HL-60/S4 treated with retinoic acid at 250 ng/mL for 4 days and 3 days (cell line): ENCODE measurements around the gene FOXI3.
"Not testable (repeated sequence)": the region's sequence is repeated elsewhere in the genome, so short reads cannot be mapped to it uniquely, and the experiment has no call there.

Experiments
- in situ Hi-C: fragments of 300-500 bp; cut with MboI; formaldehyde crosslinking; loops from 2 replicates; pipeline ENCODE4 v1.7.0; 2022; ENCODE audit warnings: low sequenced_read_pairs

Gene FOXI3

DNA sequence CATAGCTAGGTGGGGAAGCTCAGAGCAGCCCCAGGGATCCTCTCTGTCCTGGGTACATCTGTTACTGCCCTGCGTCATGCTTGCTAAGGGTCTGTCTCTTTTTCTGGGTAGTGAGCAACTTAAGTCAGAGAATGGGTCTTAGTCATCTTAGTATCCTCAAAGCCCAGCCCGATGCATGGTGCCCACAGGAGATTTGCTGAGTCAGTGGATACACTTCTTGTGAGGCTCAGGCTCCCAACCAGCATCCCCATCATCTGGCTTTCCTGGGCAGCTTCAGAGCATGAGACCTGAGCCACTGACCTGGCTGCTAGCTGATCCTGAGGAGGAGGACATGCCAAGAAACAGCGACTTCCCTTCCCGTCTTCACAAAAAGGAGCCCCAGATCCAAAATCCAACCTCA, 10.0 kb downstream of the FOXI3 start:
- in situ Hi-C loops: no loop called here

DNA sequence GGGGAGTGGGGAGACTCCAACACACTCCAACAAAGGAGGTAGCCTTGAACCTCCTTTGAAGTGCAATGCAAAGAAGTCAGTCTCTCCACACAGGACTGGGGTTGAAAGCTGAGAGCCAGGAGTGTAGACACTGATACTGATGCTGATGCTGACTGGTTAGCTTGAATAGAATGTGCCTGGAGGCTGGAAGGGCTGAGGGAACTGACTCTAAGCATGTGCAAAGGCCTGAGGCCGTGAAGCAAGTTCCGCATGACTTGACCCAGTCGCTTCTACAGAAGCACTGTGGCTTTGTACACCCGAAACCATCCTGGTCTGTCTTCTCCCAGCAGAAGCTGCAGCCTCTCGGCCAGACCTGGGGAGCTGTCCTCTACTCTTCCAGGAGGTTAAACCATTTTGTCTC, 10.4 kb downstream of the FOXI3 start:
- in situ Hi-C loops: no loop called here

DNA sequence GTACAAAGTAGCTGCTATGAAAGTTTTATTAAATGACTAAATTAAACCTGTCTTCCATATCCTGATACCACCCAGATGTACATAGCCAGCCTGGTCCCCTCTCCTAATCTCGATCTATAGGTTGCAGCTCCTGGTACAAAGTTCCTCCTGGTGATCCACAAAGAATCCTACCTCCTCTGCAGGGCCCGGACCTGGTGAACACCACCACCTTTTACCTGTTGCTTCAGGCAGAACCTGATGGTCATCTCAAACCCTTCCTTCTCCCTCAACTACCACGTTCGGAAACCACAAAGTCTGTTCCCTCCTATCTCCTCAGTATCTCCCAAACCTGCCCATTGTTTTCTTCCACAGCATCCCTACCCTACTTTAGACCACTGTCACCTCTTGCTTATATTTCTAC, 15.5 kb downstream of the FOXI3 start:
- in situ Hi-C loops: no loop called here

DNA sequence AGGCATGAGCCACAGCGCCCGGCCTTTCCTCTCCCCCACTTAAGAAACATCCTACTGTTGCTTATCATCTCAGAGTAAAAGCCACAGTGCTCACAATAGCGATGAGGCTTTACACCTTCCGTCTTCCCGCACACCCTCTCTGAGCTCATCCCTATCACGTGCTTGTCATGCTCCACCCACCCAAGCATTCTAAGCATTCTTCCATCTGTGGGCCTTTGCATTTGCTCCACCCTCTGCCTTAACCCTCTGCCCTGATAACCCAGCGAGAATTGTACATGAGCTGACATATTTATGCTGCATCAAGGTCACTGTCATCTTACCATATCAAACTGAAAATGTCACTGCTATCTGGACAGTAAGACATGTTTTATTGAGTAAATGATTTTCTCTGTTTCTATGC, 22.6 kb downstream of the FOXI3 start:
- in situ Hi-C loops: no loop called here

DNA sequence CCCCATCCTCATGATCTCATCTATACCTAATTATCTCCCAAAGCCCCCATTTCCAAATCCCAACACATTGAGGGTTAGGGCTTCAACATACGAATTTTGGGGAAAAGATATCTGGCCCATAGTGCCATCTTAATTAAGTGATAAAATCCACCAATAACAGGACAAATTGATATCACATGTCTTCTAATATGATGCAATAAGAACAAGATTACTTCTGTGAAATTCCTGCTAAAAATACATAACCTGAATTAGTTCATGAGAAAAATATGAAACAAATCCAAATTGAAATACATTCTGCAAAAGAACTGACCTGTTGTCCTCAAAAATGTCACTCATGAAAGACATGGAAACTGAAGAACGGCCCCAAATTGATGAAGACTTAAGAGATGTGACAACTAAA, 28.8 kb downstream of the FOXI3 start:
- in situ Hi-C loops: no loop called here

DNA sequence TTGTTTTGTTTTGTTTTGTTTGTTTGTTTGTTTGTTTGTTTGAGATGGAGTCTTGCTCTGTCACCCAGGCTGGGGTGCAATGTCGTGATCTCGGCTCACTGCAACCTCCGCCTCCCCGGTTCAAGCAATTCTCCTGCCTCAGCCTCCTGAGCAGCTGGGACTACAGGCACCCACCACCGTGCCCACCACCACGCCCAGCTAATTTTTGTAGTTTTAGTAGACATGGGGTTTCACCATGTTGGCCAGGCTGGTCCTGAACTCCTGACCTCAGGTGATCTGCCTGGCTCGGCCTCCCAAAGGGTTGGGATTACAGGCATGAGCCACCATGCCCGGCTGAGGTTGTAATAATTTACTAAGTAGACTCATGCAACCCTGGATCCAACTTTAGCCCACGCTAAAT, 33.4 kb downstream of the FOXI3 start:
- in situ Hi-C loops: not testable (repeated sequence)

DNA sequence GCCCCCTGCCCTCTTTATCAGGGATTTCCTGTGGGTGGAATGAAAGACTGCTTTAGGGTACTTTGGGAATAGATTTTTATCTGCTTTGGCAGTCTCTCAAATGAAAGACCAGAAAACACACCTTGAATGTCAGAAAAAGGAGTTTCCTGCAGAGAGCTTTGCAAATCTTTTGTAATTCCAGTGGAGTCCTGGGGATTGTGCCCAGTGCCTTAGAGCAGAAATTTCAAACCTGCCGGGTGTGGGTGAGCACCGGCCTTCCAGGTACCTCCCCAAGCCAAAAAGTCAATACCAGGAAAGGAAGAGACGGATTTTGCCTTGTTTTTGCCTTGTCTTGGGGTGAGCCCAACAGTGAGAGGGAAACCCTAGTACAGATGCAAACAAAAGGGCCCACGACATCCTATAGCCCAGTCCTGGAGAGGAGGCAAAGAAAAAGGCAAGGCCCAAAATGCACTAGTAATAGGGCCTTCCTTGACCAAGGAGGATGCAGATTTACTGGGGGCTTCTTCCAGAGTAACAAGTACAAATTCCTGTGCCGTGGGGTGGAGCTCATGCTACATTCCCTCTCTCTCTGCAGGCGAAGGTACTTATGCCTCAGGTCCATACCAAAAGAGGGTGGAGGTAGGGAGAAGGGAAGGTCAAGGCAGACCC, 36.4 kb downstream of the FOXI3 start:
- in situ Hi-C loops: no loop called here

DNA sequence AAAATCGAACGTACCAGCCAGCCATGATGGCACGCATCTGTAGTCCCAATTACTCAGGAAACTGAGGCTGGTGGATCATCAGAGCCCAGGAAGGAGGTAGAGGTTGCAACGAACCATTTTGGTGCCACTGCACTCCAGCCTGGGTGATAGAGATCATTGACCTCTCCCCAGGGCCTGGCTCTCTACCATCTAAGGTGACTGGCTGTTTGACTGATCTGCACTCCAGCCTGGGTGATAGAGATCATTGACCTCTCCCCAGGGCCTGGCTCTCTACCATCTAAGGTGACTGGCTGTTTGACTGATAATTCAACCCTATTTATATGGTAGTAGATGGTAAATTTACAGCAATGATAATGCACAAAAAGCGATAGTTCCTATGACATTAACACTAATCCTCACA, 43.6 kb downstream of the FOXI3 start:
- in situ Hi-C loops: not testable (repeated sequence)

DNA sequence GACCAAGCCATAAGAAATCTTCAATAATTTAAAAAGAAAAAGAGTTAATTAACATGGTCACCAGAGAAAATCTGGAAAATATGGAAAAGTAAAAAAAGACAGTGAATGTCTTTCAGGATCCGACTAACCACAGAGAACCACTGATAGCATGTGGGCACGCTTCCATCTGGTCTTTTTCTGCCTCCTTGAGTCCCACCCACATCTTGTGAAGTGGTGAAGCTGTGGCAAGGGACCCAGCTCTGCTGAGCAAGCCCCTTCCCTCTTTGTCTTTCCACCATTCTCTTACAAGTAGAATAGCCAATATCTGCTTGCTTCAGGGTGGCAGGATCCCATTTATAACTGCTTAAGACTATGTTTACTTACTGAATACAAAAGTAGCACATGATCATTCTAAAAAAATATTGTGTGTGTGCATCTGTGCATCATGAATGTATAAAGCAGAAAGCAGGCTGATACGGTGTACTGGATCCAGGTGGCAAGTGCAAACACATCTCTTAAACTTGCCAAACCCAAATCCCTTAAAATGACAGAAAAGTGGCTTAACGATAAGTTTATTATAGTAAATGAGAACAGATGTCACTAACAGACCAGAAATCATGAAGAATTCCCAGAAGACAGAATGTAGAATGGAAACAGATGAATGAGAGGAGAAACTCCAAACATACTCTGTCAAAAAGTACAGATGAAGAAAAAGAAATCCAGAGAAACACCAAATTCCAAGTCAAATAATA, 52.3 kb downstream of the FOXI3 start:
- in situ Hi-C loops: no loop called here

DNA sequence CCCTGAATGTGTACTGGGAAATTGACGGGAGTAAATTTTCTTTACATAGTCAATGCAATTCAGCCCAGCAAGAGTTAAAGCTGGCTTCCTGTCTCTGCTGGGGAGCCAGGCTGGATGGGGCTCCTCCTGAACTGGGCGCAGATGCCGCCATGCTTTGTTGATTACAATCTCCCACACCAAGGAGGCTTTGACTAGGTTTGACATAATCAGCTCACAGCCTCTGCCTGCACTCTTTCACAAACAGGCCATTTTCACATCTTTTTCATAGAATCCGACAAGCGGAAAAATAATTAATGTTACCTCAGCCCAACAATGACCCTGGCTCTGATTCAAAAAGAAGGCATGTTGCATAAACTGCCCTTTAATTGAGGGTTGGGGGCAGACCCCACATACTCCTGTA, 54.3 kb downstream of the FOXI3 start:
- in situ Hi-C loops: no loop called here
